ENCODE results near the gene SRPX. TPM values are rescaled to one million over a fixed set of nuclear protein-coding genes. Genes with fewer than 3 reads are reported as not detected.

SRPX gene
- total RNA-seq, 2 experiments from 2014 or later, result 1.2 to 1.5 TPM

DNA sequence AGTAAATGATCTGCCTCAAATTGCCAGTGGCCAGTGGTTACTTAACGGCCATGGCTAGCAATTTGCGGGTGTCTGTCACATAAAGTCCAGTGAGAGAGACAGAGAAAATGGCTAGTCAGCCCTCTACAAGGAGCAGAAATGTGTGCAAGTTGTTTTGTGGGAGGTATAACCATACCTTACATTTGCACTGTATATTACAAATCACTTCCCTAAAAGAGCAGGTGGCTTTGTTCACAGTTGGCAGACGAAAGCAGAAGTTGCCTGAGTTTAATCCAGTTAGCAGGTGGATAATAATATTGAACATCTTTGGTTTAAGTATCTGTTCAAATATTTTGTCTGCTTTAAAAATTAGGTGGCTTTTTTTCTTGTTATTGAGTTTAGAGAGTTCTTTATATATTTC lies 15.6 kb downstream of the SRPX start:
- H3K4me1 Mint-ChIP-seq (ENCODE audit: low read depth), result no peaks in the 10 kb centered on the region
- DNase-seq, result no peak
- H3K4me3 Mint-ChIP-seq, result no peak overlapping the region
- no peaks in the 10 kb centered on the region for H3K36me3 Mint-ChIP-seq (ENCODE audit: low read depth)
- H3K27ac Mint-ChIP-seq, result no peak overlapping the region
- POLR2A ChIA-PET, result no interaction called here
- H3K9me3 Mint-ChIP-seq (ENCODE audit: insufficient read depth), result no peaks in the 10 kb centered on the region
- peaks cover 6% of the 10 kb centered on the region for H3K27me3 Mint-ChIP-seq (ENCODE audit: low read depth)
- CTCF ChIA-PET, result no interaction called here
- ATAC-seq, result no peak

DNA sequence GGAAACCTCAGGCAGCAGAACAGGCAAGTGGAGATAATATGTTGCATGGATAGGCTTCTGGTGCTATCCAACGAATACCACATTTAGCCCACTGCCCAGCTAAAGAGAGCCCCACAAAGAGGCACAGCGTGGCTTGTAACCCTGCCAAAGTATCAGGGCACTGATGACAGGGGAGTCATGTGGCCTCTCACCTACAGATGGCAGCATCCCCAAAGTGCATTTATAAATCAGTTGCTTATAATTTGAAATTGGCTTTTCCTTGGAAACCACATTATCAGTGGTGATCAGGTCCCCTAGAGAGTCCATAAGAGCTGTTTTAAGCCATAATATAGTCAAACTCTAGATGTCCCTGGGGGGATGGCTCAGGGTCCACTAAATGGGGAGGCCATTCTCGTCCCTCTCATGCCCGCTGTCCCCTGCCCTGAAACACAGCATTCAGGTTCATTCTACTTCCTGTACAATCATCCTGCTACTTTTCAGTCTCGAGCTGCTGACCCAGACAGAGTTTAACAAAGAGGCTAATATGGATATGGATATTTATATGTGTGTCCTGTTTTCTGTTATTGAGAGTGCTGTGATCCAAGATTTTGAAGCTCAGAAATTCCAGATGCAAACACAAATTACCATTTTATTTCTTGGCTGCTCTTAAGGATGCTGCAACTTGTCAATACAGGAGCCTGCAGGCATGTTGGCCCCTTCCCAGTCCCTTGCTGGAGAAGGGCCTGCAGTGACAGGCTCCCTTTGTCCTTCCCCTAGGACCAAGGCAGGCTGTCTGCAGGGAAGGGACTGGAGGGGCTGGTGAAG lies 28.5 kb downstream of the SRPX start:
- CTCF ChIA-PET, result interaction anchor here (1.0 kb wide), 1 partner anchor 135 kb away, joined by 3 read pairs; the partner anchor contains the start of gene RPGR
- Mint-ChIP-seq H3K4me3 (no peak overlapping the region), H3K27ac (no peak overlapping the region), H3K36me3 (ENCODE audit: low read depth) (no peaks in the 10 kb centered on the region), H3K27me3 (ENCODE audit: low read depth) (peaks cover 15% of the 10 kb centered on the region), H3K9me3 (ENCODE audit: insufficient read depth) (no peaks in the 10 kb centered on the region), H3K4me1 (ENCODE audit: low read depth) (no peaks in the 10 kb centered on the region)
- ATAC-seq (no peak), DNase-seq (peak; percentile 23)
- POLR2A ChIA-PET, result interaction anchor here (1.5 kb wide), 1 partner anchor 135 kb away, joined by 4 read pairs; the partner anchor contains the start of gene RPGR

DNA sequence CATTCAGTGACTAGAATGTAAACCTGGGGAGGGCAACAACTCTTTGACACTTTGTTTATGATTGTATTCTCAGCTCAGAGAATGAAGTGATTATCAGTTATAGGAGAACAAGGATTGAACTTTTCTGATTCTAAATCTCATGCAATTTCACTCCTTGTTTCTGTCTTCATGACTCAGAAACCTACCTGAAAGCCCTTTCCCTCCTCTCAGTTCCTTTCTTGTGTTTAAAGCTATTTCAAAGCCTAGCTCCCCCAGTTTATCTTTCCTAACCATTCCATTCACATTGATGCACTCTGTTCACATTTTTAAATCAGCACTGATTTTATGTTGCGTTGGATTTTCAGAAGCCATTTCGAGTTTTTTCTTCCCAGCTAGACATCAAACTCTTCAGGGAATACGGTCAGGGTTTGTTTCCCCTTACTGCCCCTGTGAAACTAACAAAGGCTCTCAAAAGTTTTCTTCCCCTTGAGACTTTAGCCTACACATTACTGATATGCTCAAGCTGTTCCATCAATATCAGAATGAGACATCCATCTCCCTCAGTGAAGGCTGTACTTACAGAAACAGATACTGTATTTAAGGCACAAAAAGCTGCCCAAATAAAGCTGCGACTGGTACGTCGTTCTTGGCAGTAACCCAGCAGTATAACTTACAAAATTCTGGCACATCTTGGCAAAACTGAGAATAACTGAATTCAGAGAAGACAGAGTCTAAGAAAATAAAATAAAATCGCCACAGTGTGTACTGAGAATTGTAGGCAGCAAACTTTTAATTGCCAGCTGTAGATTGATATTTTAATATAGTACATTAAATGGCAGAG lies 31.0 kb downstream of the SRPX start:
- Mint-ChIP-seq H3K27me3 (ENCODE audit: low read depth) (peaks cover 13% of the 10 kb centered on the region), H3K36me3 (ENCODE audit: low read depth) (no peaks in the 10 kb centered on the region), H3K4me3 (no peak overlapping the region), H3K9me3 (ENCODE audit: insufficient read depth) (no peaks in the 10 kb centered on the region), H3K4me1 (ENCODE audit: low read depth) (no peaks in the 10 kb centered on the region), H3K27ac (no peak overlapping the region)
- POLR2A ChIA-PET, result no interaction called here
- DNase-seq (no peak), ATAC-seq (no peak)
- CTCF ChIA-PET, result no interaction called here

DNA sequence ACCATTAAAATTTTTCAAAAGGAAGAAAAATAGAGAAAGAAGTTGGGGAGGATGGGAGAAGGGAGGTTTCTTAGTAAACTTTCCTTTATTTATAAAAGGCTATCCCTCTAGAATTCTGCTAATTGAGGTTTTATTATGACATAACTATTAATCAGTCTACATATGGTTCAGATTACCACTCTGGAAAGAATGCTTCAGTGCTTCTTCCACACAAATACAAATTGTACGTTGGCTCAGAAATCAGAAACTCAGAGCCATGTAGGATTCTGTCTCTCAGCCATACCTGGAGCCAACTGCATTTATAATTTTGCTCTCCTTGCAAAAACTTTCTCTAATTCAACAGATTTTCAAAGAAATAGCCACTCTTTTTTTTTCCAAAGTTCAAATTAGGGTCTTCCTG lies 37.1 kb downstream of the SRPX start:
- ChIA-PET CTCF (no interaction called here), POLR2A (no interaction called here)
- Mint-ChIP-seq H3K27ac (no peak overlapping the region), H3K9me3 (ENCODE audit: insufficient read depth) (no peaks in the 10 kb centered on the region), H3K4me3 (no peak overlapping the region), H3K36me3 (ENCODE audit: low read depth) (no peaks in the 10 kb centered on the region), H3K4me1 (ENCODE audit: low read depth) (no peaks in the 10 kb centered on the region), H3K27me3 (ENCODE audit: low read depth) (peaks cover 9% of the 10 kb centered on the region)
- ATAC-seq (no peak), DNase-seq (no peak)

DNA sequence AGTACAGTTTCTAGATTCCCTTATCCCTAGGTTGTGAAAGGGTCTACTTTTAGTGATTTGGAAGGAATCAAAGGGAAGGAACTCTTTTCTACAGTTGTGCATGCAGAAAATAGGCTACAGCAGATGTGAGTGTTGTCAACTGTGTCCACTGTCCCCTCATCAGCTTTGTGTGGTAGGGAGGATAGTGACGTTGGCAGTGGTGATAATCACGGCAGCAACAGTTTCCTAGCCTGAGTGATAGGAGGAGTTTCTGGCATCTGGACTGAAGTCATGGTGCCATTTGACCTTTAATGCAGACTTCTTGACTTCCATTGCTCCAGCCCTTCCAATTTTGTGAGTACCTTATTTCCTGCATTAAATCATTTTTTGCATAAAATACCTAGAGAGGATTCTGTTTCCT lies 39.3 kb downstream of the SRPX start:
- Mint-ChIP-seq H3K4me3 (no peak overlapping the region), H3K9me3 (ENCODE audit: insufficient read depth) (no peaks in the 10 kb centered on the region), H3K27ac (no peak overlapping the region), H3K36me3 (ENCODE audit: low read depth) (no peaks in the 10 kb centered on the region), H3K4me1 (ENCODE audit: low read depth) (no peaks in the 10 kb centered on the region), H3K27me3 (ENCODE audit: low read depth) (peaks cover under 1% of the 10 kb centered on the region)
- POLR2A ChIA-PET, result no interaction called here
- ATAC-seq, result no peak
- CTCF ChIA-PET, result no interaction called here
- no peak for DNase-seq

DNA sequence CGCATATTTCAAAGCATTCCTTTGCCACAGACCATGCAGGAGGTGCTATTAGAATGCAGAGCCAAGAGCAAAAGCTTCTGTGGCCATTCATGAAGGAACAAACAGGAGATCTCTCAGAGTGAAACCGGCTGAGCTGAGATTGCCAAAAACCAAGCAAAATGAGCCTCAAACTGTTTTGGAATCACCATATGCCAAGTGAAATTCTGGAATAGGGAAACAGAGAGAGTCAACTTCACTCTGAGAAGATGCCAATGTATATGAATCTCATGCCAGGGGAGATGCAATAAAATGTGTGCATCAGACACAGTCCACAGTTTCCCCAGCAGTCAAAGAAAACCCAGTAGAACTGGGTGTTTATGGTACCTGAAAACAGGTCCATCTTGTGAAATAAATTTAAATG lies 42.3 kb downstream of the SRPX start:
- no peaks in the 10 kb centered on the region for H3K9me3 Mint-ChIP-seq (ENCODE audit: insufficient read depth)
- no peak for DNase-seq
- H3K27ac Mint-ChIP-seq, result no peak overlapping the region
- no peak overlapping the region for H3K4me3 Mint-ChIP-seq
- CTCF ChIA-PET, result no interaction called here
- POLR2A ChIA-PET, result no interaction called here
- H3K36me3 Mint-ChIP-seq (ENCODE audit: low read depth), result no peaks in the 10 kb centered on the region
- no peak for ATAC-seq
- H3K27me3 Mint-ChIP-seq (ENCODE audit: low read depth), result no peaks in the 10 kb centered on the region
- no peaks in the 10 kb centered on the region for H3K4me1 Mint-ChIP-seq (ENCODE audit: low read depth)

DNA sequence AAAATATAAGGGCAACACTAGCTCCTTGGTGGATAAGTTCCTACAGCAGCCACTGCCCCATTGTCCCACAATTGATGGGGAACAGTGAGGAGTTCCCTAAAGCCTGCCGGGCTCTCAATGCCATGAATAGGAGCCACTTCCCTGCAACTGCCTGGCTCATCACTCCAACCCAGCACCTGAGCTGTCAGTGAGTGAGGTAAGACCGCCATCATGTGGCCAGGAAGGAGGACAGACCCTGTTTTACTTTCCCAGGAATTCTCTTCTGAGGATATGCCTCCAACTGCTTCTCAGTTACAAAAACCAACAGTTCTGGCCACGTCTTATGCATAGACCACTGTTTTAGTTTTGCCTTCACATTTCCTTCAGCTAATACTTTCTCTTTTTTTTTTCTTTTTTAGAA lies 45.5 kb downstream of the SRPX start:
- DNase-seq, result no peak

DNA sequence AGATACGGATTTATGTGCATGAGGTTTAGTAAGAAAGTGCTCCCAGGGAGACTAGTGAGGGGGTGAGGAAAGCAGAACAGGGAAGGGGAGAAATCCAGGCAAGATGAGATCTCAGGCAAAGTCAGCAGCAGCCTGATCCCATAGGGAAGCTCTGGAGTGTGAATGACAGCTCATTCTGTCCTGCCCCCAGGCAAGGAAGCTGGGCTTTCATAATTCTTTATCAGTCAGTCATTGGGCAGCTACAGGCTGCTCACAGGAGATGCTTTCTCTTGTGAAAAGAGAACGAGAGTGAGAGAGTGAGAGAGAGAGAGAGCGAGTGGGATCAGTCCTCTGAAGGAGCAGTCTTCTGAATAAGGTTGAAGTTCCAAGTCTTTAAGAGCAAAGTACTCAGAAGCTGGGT lies 48.1 kb downstream of the SRPX start:
- Mint-ChIP-seq H3K9me3 (ENCODE audit: insufficient read depth) (no peaks in the 10 kb centered on the region), H3K4me3 (no peak overlapping the region), H3K27ac (no peak overlapping the region), H3K4me1 (ENCODE audit: low read depth) (no peaks in the 10 kb centered on the region), H3K27me3 (ENCODE audit: low read depth) (peaks cover 4% of the 10 kb centered on the region), H3K36me3 (ENCODE audit: low read depth) (no peaks in the 10 kb centered on the region)
- ChIA-PET CTCF (no interaction called here), POLR2A (no interaction called here)
- DNase-seq, result no peak
- ATAC-seq, result no peak

More for the DNA sequence above, 45.5 kb downstream of the SRPX start:
- Mint-ChIP-seq H3K4me3 (no peak overlapping the region), H3K4me1 (ENCODE audit: low read depth) (no peaks in the 10 kb centered on the region), H3K9me3 (ENCODE audit: insufficient read depth) (no peaks in the 10 kb centered on the region), H3K36me3 (ENCODE audit: low read depth) (no peaks in the 10 kb centered on the region), H3K27me3 (ENCODE audit: low read depth) (no peaks in the 10 kb centered on the region), H3K27ac (no peak overlapping the region)
- POLR2A ChIA-PET, result no interaction called here
- no peak for ATAC-seq
- CTCF ChIA-PET, result interaction anchor here (0.6 to 1.3 kb wide), 2 partner anchors 8 to 251 kb away, joined by 3 read pairs; no protein-coding TSS in a partner anchor

DNA sequence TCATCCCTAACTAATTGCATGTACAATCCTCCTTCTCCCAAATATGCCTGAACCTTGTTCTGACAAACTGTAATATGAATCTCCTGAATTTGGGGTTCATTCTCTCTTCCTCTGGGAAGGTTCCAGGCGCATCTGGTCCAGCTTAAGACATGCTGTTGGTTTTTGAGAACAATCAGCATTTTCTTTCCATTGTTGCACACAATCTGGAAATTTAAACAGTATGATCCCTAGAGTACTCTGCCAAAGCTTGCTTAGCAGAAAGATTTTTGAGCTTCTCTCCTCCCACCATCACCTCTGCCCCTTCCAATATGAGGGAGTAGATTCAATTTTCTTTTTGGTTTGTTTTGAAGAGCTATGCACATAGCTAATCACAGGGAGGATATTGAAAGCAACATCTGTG lies 50.1 kb downstream of the SRPX start:
- no peak for DNase-seq
- Mint-ChIP-seq H3K4me1 (ENCODE audit: low read depth) (no peaks in the 10 kb centered on the region), H3K4me3 (no peak overlapping the region), H3K36me3 (ENCODE audit: low read depth) (no peaks in the 10 kb centered on the region), H3K27me3 (ENCODE audit: low read depth) (peaks cover 4% of the 10 kb centered on the region), H3K27ac (no peak overlapping the region), H3K9me3 (ENCODE audit: insufficient read depth) (no peaks in the 10 kb centered on the region)
- CTCF ChIA-PET, result no interaction called here
- POLR2A ChIA-PET, result no interaction called here
- ATAC-seq, result no peak

DNA sequence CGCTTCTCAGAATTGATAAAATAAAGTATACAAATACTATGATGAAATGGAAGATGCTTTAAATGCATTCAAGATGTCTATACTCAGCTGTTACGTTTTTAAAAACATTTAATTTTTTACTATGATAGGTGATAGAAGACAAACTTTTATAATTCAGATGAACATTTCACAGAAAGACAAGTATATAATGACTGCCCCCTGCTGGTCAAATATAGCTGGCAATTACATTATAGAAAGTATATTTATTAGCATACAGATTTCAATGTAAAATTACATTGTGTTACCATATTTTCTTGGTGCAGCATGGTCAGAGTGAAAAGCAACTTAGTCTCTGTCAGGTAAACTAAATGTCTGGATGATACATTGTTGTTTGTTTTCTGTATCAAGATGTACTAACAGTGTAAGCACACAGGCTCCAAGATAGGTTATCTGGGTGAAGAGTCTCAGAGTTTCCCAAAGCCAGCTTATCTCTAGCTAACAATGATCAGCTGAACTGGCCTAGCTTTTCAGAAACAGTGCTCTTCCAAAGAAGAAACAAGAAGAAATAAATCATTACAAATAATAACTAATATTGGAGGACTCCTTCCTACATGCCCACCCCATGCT lies 54.1 kb downstream of the SRPX start:
- Mint-ChIP-seq H3K36me3 (ENCODE audit: low read depth) (no peaks in the 10 kb centered on the region), H3K9me3 (ENCODE audit: insufficient read depth) (no peaks in the 10 kb centered on the region), H3K4me1 (ENCODE audit: low read depth) (no peaks in the 10 kb centered on the region), H3K27ac (no peak overlapping the region), H3K4me3 (no peak overlapping the region), H3K27me3 (ENCODE audit: low read depth) (peaks cover 4% of the 10 kb centered on the region)
- ChIA-PET CTCF (interaction anchor here (0.6 to 3.6 kb wide), 13 partner anchors 8 to 662 kb away, joined by 3 to 25 read pairs (median 3); no protein-coding TSS in a partner anchor), POLR2A (no interaction called here)
- DNase-seq (peak; percentile 27), ATAC-seq (no peak)

DNA sequence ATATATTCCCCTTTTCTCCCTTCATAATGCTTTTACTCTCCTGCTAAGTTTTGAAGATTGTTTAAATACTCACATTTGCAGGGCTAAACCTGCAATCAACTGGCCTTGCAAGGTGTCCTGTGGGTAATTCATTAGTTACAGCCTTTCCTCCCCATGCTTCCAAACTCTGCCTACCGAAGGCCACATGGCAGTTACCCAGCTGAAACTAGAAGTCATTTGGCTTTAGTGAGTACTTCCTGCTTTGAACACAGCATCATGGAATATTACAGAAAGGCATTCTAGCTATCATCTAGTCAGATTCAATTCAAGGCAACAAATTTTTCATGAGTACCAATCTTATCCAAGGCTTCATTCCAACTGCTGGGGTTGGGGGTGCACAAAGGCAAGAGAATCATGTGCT lies 55.6 kb downstream of the SRPX start:
- Mint-ChIP-seq H3K9me3 (ENCODE audit: insufficient read depth) (no peaks in the 10 kb centered on the region), H3K4me3 (no peak overlapping the region), H3K4me1 (ENCODE audit: low read depth) (no peaks in the 10 kb centered on the region), H3K27me3 (ENCODE audit: low read depth) (peaks cover 4% of the 10 kb centered on the region), H3K27ac (no peak overlapping the region), H3K36me3 (ENCODE audit: low read depth) (no peaks in the 10 kb centered on the region)
- DNase-seq (no peak), ATAC-seq (no peak)
- ChIA-PET POLR2A (no interaction called here), CTCF (interaction anchor here (3.6 kb wide), 1 partner anchor 238 kb away, joined by 25 read pairs; no protein-coding TSS in a partner anchor)

DNA sequence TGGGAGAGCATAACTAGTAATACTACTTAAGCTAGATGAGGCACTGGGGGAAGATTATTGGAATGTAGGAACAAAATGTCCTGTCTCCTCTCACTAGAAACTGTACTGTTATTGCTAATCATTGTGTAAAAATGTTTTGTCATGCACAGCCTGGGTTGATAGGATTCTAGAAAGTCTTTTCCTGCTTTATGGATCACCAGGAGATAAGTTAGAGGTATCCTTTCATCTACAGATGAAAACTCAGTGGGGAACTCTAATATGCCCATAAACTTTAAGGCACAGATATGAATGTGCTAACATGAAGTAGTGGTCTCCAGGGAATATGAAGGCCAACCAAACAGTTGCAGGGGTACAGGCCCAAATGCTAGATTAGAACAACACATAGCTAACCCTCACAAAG lies 57.5 kb downstream of the SRPX start:
- ATAC-seq (no peak), DNase-seq (no peak)
- ChIA-PET POLR2A (no interaction called here), CTCF (no interaction called here)
- no peaks in the 10 kb centered on the region for H3K36me3 Mint-ChIP-seq (ENCODE audit: low read depth)
- no peaks in the 10 kb centered on the region for H3K9me3 Mint-ChIP-seq (ENCODE audit: insufficient read depth)
- H3K4me1 Mint-ChIP-seq (ENCODE audit: low read depth), result no peaks in the 10 kb centered on the region
- H3K4me3 Mint-ChIP-seq, result no peak overlapping the region
- H3K27ac Mint-ChIP-seq, result no peak overlapping the region
- peaks cover 3% of the 10 kb centered on the region for H3K27me3 Mint-ChIP-seq (ENCODE audit: low read depth)
